K562 (cell line): Measurements from ENCODE around the gene ACSBG1. TPM values are rescaled to one million over a fixed set of nuclear protein-coding genes. Genes with fewer than 3 reads are reported as not detected.

ENCODE experiments used
- ATAC-seq: fragments of 200-7000 bp; cut with Tn5 transposase; 3 replicates; pipeline ENCODE4 v1.9.1; 2020; ENCODE audit warnings: moderate library complexity
- BruUV-seq: library from RNA; stranded (reverse); fragments of 400-500 nt; replicated peaks from 2 replicates; lab custom pipeline; 2021; lab: Mats Ljungman, UMichigan
- CTCF ChIA-PET: fragments of 300-600 bp; formaldehyde crosslinking; extraction: SDS; loops from one replicate; lab custom pipeline; 2021; ENCODE audit warnings: low intra/inter-chr PET ratio; lab: Yijun Ruan, JAX
- POLR2A ChIA-PET: fragments of 300-600, 350-650 bp; sonication (Branson Sonifier 250); formaldehyde crosslinking; extraction: SDS; loops from one replicate; lab custom pipeline; 2021; ENCODE audit warnings: antibody characterized with exemption, inconsistent platforms; lab: Yijun Ruan, JAX
- DNase-seq, 4 experiments: peaks; one replicate each; pipeline versions ENCODE4 v3.0.0 to v3.0.0-alpha.2; 2011 to 2018; ENCODE audit warnings: low spot score in 3 of 4, mixed read lengths in 3 of 4; ENCODE audit errors: extremely low read depth in 1 of 4
- FAIRE-seq: peaks from 2 replicates; lab custom pipeline; 2011; peaks lifted over from hg19 to GRCh38; lab: Jason Lieb, UNC
- H2AFZ ChIP-seq: 2 replicates; pipeline ENCODE4 v1.6.0; 2011; ENCODE audit warnings: low read depth, low read length, control low read depth, inconsistent platforms
- H3K27ac ChIP-seq: fragments of 200-600 bp; 3 replicates; pipeline ENCODE4 v1.8.0; 2011; ENCODE audit warnings: low read depth, mild to moderate bottlenecking, control low read depth, inconsistent platforms, low read length, moderate library complexity, mixed read lengths; ENCODE audit errors: extremely low read depth
- H3K27me3 ChIP-seq, 2 experiments: fragments of 300-600 bp in 1 of 2; 2 replicates in 1 of 2; 3 replicates in 1 of 2; pipeline versions ENCODE4 v1.6.0 to v1.8.0; 2011; ENCODE audit warnings: inconsistent platforms in 2 of 2, low read length in 2 of 2, mild to moderate bottlenecking in 1 of 2, mixed read lengths in 1 of 2, moderate library complexity in 1 of 2; ENCODE audit not compliant: control insufficient read depth in 2 of 2, insufficient read depth in 2 of 2
- H3K36me3 ChIP-seq: fragments of 300-600 bp; 3 replicates; pipeline ENCODE4 v1.8.0; 2011; ENCODE audit warnings: mild to moderate bottlenecking, low read length, inconsistent platforms; ENCODE audit not compliant: control insufficient read depth, insufficient read depth
- H3K4me1 ChIP-seq, 2 experiments: fragments of 200-600 bp in 1 of 2; replicated peaks in 1 of 2; 2 replicates in 1 of 2; 3 replicates in 1 of 2; pipeline versions ENCODE4 v1.5.1 to v1.8.0; 2011; ENCODE audit warnings: inconsistent platforms in 2 of 2, low read length in 2 of 2, mild to moderate bottlenecking in 1 of 2, mixed read lengths in 1 of 2, moderate library complexity in 1 of 2; ENCODE audit not compliant: control insufficient read depth in 2 of 2, insufficient read depth in 2 of 2
- H3K4me2 ChIP-seq: 2 replicates; pipeline ENCODE4 v1.6.1; 2011; ENCODE audit warnings: low read length, control low read depth, inconsistent platforms, mixed read lengths; ENCODE audit not compliant: insufficient read depth
- H3K4me3 ChIP-seq: fragments of 200-600 bp; sonication (generic), shearing (Covaris generic); 2 replicates; pipeline ENCODE4 v1.5.1; 2016; ENCODE audit warnings: control low read depth, inconsistent platforms
- H3K79me2 ChIP-seq: fragments of 200-600 bp; 3 replicates; pipeline ENCODE4 v1.8.0; 2011; ENCODE audit warnings: low read length, inconsistent platforms; ENCODE audit not compliant: control insufficient read depth, insufficient read depth
- H3K9ac ChIP-seq, 2 experiments: 2 replicates each; pipeline versions ENCODE4 v1.6.0 to v1.6.1; 2011; ENCODE audit warnings: low read depth in 2 of 2, low read length in 2 of 2, control low read depth in 1 of 2, inconsistent platforms in 1 of 2, mild to moderate bottlenecking in 1 of 2, mixed read lengths in 1 of 2; ENCODE audit not compliant: insufficient read depth in 1 of 2
- H3K9me1 ChIP-seq: one replicate; pipeline ENCODE4 v1.6.0; 2011; ENCODE audit warnings: inconsistent platforms, mild to moderate bottlenecking, low read length, moderate library complexity; ENCODE audit not compliant: control insufficient read depth, insufficient read depth
- H3K9me3 ChIP-seq: replicated peaks from 2 replicates; pipeline ENCODE4 v1.5.1; 2011; ENCODE audit warnings: low read depth, low read length, inconsistent platforms; ENCODE audit not compliant: control insufficient read depth, insufficient read depth
- H4K20me1 ChIP-seq: replicated peaks from 2 replicates; pipeline ENCODE4 v1.6.1; 2011; ENCODE audit warnings: low read length, inconsistent platforms, mixed read lengths; ENCODE audit not compliant: control insufficient read depth, insufficient read depth
- BDP1 ChIP-seq: IDR thresholded peaks from 3 replicates; pipeline ENCODE4 v1.6.1; 2011; ENCODE audit not compliant: insufficient read length, insufficient read depth
- HDAC2 ChIP-seq: fragments of 450-650 bp; IDR thresholded peaks from 2 replicates; pipeline ENCODE4 v1.6.1; 2016; ENCODE audit warnings: mild to moderate bottlenecking
- ILK ChIP-seq: fragments of 450-650 bp; IDR thresholded peaks from 2 replicates; pipeline ENCODE4 v1.6.1; 2016; ENCODE audit warnings: missing genetic modification characterization, low read depth, mild to moderate bottlenecking, missing compliant biosample characterization, moderate library complexity, borderline replicate concordance
- MBD2 ChIP-seq: sonication (generic); IDR thresholded peaks from 2 replicates; pipeline ENCODE4 v1.6.1; 2016; ENCODE audit warnings: low read depth, borderline replicate concordance
- NCOA6 ChIP-seq: fragments of 450-650 bp; IDR thresholded peaks from 2 replicates; pipeline ENCODE4 v1.6.1; 2017; ENCODE audit warnings: mild to moderate bottlenecking
- NR1H2 ChIP-seq: sonication (generic); formaldehyde crosslinking; IDR thresholded peaks from 2 replicates; pipeline ENCODE4 v1.4.0; 2020; ENCODE audit warnings: mild to moderate bottlenecking, missing genetic modification reagents
- NR2C1 ChIP-seq, 2 experiments: fragments of 450-650 bp; IDR thresholded peaks; 2 replicates each; pipeline ENCODE4 v1.6.1; 2017; ENCODE audit warnings: mild to moderate bottlenecking in 2 of 2, antibody characterized with exemption in 1 of 2, inconsistent platforms in 1 of 2, missing compliant biosample characterization in 1 of 2, missing genetic modification characterization in 1 of 2
- PKNOX1 ChIP-seq: fragments of 450-650 bp; IDR thresholded peaks from 2 replicates; pipeline ENCODE4 v1.6.1; 2016
- PRDM10 ChIP-seq: fragments of 450-650 bp; IDR thresholded peaks from 2 replicates; pipeline ENCODE4 v1.6.1; 2018; ENCODE audit not compliant: partially characterized antibody
- RBM15 ChIP-seq: fragments of 200-400 bp; formaldehyde crosslinking; IDR thresholded peaks from 2 replicates; pipeline ENCODE4 v1.6.1; 2018; ENCODE audit warnings: mild to moderate bottlenecking, low read length, moderate library complexity; ENCODE audit not compliant: insufficient read depth
- SFPQ ChIP-seq: fragments of 200-400 bp; formaldehyde crosslinking; IDR thresholded peaks from 2 replicates; pipeline ENCODE4 v1.6.1; 2017; ENCODE audit warnings: mild to moderate bottlenecking, low read depth, low read length, moderate library complexity
- ZNF347 ChIP-seq: fragments of 450-650 bp; formaldehyde crosslinking; IDR thresholded peaks from 2 replicates; pipeline ENCODE4 v1.4.0; 2020; ENCODE audit warnings: low read depth, mild to moderate bottlenecking, moderate library complexity
- ZNF41 ChIP-seq: fragments of 250-450 bp; sonication (Bioruptor Pico); conservative IDR thresholded peaks from 2 replicates; pipeline ENCODE4 v1.4.0; 2020; ENCODE audit warnings: mild to moderate bottlenecking
- WGBS: fragments of 100-300 bp; shearing (Covaris generic); methylation state at CpG from one replicate; pipeline ENCODE4 v1.1.6; 2016; ENCODE audit warnings: low coverage, mixed read lengths; ENCODE audit not compliant: insufficient coverage; ENCODE audit errors: missing lambda C conversion rate; 5-methylcytosine and 5-hydroxymethylcytosine counted together
- in situ Hi-C: fragments of 300-500 bp; cut with MboI; formaldehyde crosslinking; loops from 4 replicates; pipeline ENCODE4 v1.15.0; 2018; ENCODE audit warnings: inconsistent platforms, mixed read lengths
- intact Hi-C: fragments of 100-400 bp; cut with micrococcal nuclease; formaldehyde crosslinking; loops from 2 replicates; pipeline ENCODE4 v1.14.2; 2022
- polyA plus RNA-seq, 8 experiments: library from polyadenylated mRNA; depleted of rRNA in 4 of 8; stranded (reverse) in 5 of 8; unstranded in 3 of 8; fragments of >200 nt; fragmentation: Nextera tagmentation in 2 of 8; fragmentation: Illumina TruSeq in 1 of 8; extraction: Ambion mirVana in 2 of 8; extraction: Trizol in 1 of 8; gene quantifications; 2 replicates each; pipeline versions ENCODE4 v1.2.1 to v1.2.3, GENCODE V29; 2011 to 2014; ENCODE audit warnings: inconsistent platforms in 1 of 8, missing spikeins in 1 of 8
- total RNA-seq, 7 experiments: library from RNA; depleted of rRNA in 6 of 7; stranded (reverse); fragments of >200 nt in 6 of 7; fragmentation: Illumina TruSeq in 2 of 7; extraction: Trizol in 2 of 7; gene quantifications; 2 replicates each; pipeline versions ENCODE4 v1.2.1 to v1.2.3, GENCODE V29; 2011 to 2021; ENCODE audit warnings: low replicate concordance in 1 of 7

Gene ACSBG1
- total and polyA plus RNA-seq, 9 of the 15 experiments (the other 6 are each of a cell fraction or from before 2014, with no cell fraction given), result 0.36 to 6.4 (median 2.5) TPM

DNA sequence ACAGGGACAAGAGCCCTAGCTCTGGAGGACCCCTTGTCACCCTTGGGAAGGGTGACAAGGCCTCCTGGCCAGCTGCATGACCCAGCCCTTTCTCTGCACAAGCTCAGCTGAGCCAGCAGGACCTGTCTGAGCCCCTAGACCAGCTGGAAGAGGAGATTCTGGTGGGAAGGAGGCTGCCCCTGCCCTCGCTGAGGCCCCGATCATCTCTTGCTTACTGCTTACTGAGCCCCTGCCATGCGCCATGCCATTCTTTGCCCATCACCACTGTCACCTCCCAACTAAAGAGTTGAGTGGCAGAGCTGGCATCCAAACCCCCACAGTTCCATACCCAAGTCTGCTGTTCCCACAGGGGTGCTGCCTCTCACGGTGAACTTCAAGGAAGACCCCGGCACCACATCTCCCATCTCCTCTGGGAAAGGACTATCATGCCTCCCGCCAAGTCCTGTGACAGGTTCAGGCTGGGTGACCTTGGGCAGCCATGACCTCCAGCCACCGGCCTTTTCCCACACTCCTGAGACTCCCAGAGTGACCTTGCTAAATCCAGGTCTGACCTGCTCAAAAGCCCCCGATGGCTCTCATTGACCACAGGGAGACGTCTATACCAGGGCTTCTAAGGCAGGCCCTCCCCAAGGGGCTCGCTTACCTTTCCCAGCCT lies 34.0 kb downstream of the ACSBG1 start:
- intact Hi-C loops, result no loop called here
- H3K9me3 ChIP-seq, result no peaks in the 10 kb centered on the region
- TF ChIP-seq ZNF347 (no peak), MBD2 (no peak), NCOA6 (no peak), NR2C1 (IDR thresholded peaks at IDR 0.05) (no peak), NR2C1 (tag; IDR thresholded peaks at IDR 0.05) (no peak), RBM15 (no peak), HDAC2 (no peak), PKNOX1 (no peak), SFPQ (no peak), ILK (tag) (no peak), NR1H2 (CRISPR knock-in tag) (no peak), PRDM10 (no peak), BDP1 (no peak), ZNF41 (no peak)

More for the DNA sequence above, 34.0 kb downstream of the ACSBG1 start:
- Histone ChIP-seq H3K9me1 (no peaks in the 10 kb centered on the region), H3K27me3 (peaks cover 16 to 27% of the 10 kb centered on the region in 2 experiments; a peak in 4 of 5 replicates), H3K4me3 (no peak overlapping the region), H3K36me3 (no peaks in the 10 kb centered on the region), H2AFZ (no peak overlapping the region), H3K9ac (no peak overlapping the region), H3K4me2 (no peak overlapping the region), H3K27ac (no peak overlapping the region), H3K4me1 (peaks cover 0 to 10% of the 10 kb centered on the region in 2 experiments; a peak in 2 of 5 replicates), H3K79me2 (no peaks in the 10 kb centered on the region), H4K20me1 (no peaks in the 10 kb centered on the region)
- POLR2A ChIA-PET, result interaction anchor here (0.7 kb wide), 1 partner anchor 110 kb away, joined by 3 read pairs; no protein-coding TSS in a partner anchor
- no peak for DNase-seq
- CTCF ChIA-PET, result no interaction called here
- FAIRE-seq, result no peak
- WGBS, result 14% methylated on average over 10 of the region's 10 CpGs
- in situ Hi-C loops, result no loop called here
- no peak for ATAC-seq
- no TSS peak for BruUV-seq
